Upper lobe of left lung (tissue), 4 donors: ENCODE data around the gene CKAP2L.

ENCODE experiments used
- EP300 ChIP-seq, 4 donors: sonication (generic); formaldehyde crosslinking; IDR thresholded peaks; one replicate each; pipeline ENCODE4 v1.5.1; 2017; ENCODE audit warnings: antibody characterized with exemption in 4 of 4, control low read depth in 2 of 4
- POLR2A ChIP-seq, 4 donors: fragments of 450-650 bp; IDR thresholded peaks; one replicate each; pipeline ENCODE4 v1.5.1; 2016 to 2017; ENCODE audit warnings: antibody characterized with exemption in 4 of 4, mild to moderate bottlenecking in 2 of 4
- TF ChIP-seq, protein P1 (sequence below), 6 experiments: fragments of 450-650 bp in 4 of 6; fragments of 200-600 bp in 2 of 6; sonication (generic) in 2 of 6; IDR thresholded peaks; one replicate each; pipeline ENCODE4 v1.5.1; 2016 to 2019; ENCODE audit warnings: antibody characterized with exemption in 6 of 6

DNA sequence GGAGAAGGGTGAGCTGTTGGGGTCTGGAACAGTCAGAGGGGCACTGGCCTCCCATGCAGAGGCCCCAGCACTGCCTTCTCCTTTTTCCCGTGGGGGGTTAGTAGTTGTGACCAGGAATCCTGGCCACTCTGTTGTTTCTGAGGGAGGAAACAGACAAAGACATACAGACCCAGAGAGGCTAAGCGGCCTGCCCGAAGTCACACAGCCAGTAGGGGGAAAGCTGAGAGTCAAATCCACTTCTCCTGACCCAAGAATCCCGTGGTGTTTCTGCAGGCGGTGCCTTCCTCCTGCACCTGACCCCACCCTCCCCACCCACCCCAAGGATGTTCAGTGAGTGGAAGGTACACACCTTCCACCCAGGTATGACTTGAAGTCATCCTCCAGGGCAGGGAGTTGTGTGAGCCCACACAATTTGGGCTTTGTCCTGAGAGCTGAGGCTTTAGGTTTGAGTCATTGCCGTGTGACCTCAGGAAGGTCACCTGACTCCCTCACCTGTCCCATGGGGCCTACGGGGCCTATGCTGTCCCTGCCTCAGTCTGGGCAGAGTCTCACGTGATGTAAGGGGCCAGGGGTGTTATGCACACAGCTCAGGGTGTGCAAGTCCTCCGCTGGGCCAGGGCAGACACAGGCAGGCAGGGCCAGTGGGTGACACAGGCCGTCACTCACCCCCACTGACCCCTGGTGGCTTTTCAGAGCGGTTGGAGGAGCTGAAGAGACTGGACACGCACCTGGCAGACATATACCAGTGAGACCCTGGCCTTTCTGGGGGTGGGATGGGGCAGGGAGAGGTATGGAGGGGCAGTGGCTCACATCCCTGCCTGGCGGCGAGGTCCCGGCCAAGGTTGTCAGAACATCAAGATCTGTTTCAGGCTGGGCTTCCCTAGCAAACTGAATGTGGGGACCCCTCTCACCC lies 38.6 kb downstream of the CKAP2L start:
- TF ChIP-seq, protein P1, sequence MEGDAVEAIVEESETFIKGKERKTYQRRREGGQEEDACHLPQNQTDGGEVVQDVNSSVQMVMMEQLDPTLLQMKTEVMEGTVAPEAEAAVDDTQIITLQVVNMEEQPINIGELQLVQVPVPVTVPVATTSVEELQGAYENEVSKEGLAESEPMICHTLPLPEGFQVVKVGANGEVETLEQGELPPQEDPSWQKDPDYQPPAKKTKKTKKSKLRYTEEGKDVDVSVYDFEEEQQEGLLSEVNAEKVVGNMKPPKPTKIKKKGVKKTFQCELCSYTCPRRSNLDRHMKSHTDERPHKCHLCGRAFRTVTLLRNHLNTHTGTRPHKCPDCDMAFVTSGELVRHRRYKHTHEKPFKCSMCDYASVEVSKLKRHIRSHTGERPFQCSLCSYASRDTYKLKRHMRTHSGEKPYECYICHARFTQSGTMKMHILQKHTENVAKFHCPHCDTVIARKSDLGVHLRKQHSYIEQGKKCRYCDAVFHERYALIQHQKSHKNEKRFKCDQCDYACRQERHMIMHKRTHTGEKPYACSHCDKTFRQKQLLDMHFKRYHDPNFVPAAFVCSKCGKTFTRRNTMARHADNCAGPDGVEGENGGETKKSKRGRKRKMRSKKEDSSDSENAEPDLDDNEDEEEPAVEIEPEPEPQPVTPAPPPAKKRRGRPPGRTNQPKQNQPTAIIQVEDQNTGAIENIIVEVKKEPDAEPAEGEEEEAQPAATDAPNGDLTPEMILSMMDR (IDR thresholded peaks at IDR 0.05), result no peak
- TF ChIP-seq POLR2A (IDR thresholded peaks at IDR 0.05), result no peak
- TF ChIP-seq EP300 (IDR thresholded peaks at IDR 0.05), result no peak
